MM.1S (cell line): ENCODE measurements around the gene SLC35F3.
"Not testable (repeated sequence)": the region's sequence is repeated elsewhere in the genome, so short reads cannot be mapped to it uniquely, and the experiment has no call there.

Source experiments
- DNase-seq: peaks from one replicate; pipeline ENCODE4 v3.0.0-alpha.2; 2015
- H2AFZ ChIP-seq: fragments of 300-600 bp; sonication (generic); 2 replicates; pipeline ENCODE4 v1.6.0; 2016; ENCODE audit warnings: antibody characterized with exemption, low read length
- H3F3A ChIP-seq: fragments of 300-600 bp; sonication (generic); 2 replicates; pipeline ENCODE4 v1.6.1; 2016; ENCODE audit warnings: mild to moderate bottlenecking, antibody characterized with exemption, low read length, moderate library complexity, mixed read lengths; ENCODE audit not compliant: insufficient read depth
- H3K27ac ChIP-seq: fragments of 300-600 bp; sonication (generic); 2 replicates; pipeline ENCODE4 v1.5.1; 2016; ENCODE audit warnings: mild to moderate bottlenecking, low read length
- H3K27me3 ChIP-seq: fragments of 300-600 bp; sonication (generic); replicated peaks from 2 replicates; pipeline ENCODE4 v1.6.0; 2016; ENCODE audit warnings: low read length; ENCODE audit not compliant: insufficient read depth
- H3K36me3 ChIP-seq: fragments of 300-600 bp; sonication (generic); replicated peaks from 2 replicates; pipeline ENCODE4 v1.6.1; 2016; ENCODE audit warnings: mild to moderate bottlenecking, low read length, mixed read lengths; ENCODE audit not compliant: insufficient read depth
- H3K4me1 ChIP-seq: fragments of 300-600 bp; sonication (generic); 2 replicates; pipeline ENCODE4 v1.6.1; 2016; ENCODE audit warnings: low read length, mixed read lengths
- H3K4me2 ChIP-seq: fragments of 300-600 bp; sonication (generic); 2 replicates; pipeline ENCODE4 v1.6.0; 2016; ENCODE audit warnings: low read depth, low read length
- H3K4me3 ChIP-seq: fragments of 300-600 bp; sonication (generic); 2 replicates; pipeline ENCODE4 v1.5.1; 2016; ENCODE audit warnings: low read length, mixed read lengths
- H3K79me2 ChIP-seq: fragments of 300-600 bp; sonication (generic); 2 replicates; pipeline ENCODE4 v1.6.1; 2016; ENCODE audit warnings: mixed run types, low read length, mixed read lengths
- H3K9ac ChIP-seq: fragments of 300-600 bp; sonication (generic); 2 replicates; pipeline ENCODE4 v1.6.1; 2016; ENCODE audit warnings: low read length, mixed read lengths
- H3K9me2 ChIP-seq: fragments of 300-600 bp; sonication (generic); replicated peaks from 2 replicates; pipeline ENCODE4 v1.6.1; 2016; ENCODE audit warnings: mild to moderate bottlenecking, low read length, mixed read lengths; ENCODE audit not compliant: insufficient read depth
- H3K9me3 ChIP-seq: fragments of 300-600 bp; sonication (generic); replicated peaks from 2 replicates; pipeline ENCODE4 v1.6.1; 2016; ENCODE audit warnings: mild to moderate bottlenecking, low read length, mixed read lengths; ENCODE audit not compliant: insufficient read depth
- H4K20me1 ChIP-seq: fragments of 300-600 bp; sonication (generic); 2 replicates; pipeline ENCODE4 v1.6.1; 2016; ENCODE audit warnings: mild to moderate bottlenecking, low read length, moderate library complexity, mixed read lengths; ENCODE audit not compliant: insufficient read depth
- EZH2 ChIP-seq: fragments of 300-600 bp; sonication (generic); optimal IDR thresholded peaks from 2 replicates; pipeline ENCODE3; 2017; ENCODE audit warnings: low read depth, mild to moderate bottlenecking, antibody characterized with exemption, low read length, mixed read lengths
- EZH2phosphoT487 ChIP-seq: fragments of 300-600 bp; sonication (generic); IDR thresholded peaks from 2 replicates; pipeline ENCODE4 v1.6.1; 2018; ENCODE audit warnings: antibody characterized with exemption, low read length
- TF ChIP-seq, protein P1 (sequence below): fragments of 300-600 bp; sonication (generic); IDR thresholded peaks from 2 replicates; pipeline ENCODE4 v1.5.1; 2016; ENCODE audit warnings: antibody characterized with exemption, low read length, mixed read lengths

Gene SLC35F3

DNA sequence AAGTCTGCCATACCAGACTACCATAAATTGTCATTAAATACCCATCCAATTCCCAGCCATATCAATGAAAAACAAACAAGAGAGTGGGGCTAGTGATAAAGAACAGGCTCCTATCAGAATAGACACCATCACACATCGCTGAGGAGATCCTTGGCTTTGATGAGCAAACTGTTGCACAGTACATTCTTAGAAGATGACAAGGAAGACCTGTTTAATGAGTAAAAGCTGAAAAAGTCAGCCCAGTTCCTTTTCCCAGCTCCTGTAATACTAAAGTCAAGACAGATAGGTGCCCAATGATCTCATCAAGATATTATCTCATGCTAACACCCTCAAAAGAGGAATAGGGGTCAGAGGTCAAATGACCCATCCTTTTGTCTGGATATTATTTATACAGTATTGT, 304.3 kb downstream of the SLC35F3 start:
- DNase-seq = no peak
- TF ChIP-seq, protein P1, sequence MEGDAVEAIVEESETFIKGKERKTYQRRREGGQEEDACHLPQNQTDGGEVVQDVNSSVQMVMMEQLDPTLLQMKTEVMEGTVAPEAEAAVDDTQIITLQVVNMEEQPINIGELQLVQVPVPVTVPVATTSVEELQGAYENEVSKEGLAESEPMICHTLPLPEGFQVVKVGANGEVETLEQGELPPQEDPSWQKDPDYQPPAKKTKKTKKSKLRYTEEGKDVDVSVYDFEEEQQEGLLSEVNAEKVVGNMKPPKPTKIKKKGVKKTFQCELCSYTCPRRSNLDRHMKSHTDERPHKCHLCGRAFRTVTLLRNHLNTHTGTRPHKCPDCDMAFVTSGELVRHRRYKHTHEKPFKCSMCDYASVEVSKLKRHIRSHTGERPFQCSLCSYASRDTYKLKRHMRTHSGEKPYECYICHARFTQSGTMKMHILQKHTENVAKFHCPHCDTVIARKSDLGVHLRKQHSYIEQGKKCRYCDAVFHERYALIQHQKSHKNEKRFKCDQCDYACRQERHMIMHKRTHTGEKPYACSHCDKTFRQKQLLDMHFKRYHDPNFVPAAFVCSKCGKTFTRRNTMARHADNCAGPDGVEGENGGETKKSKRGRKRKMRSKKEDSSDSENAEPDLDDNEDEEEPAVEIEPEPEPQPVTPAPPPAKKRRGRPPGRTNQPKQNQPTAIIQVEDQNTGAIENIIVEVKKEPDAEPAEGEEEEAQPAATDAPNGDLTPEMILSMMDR = no peak
- TF ChIP-seq EZH2phosphoT487 (no peak), EZH2 (no peak)
- H3K4me3 ChIP-seq = no peak overlapping the region
- no peak overlapping the region for H3K27ac ChIP-seq
- H3K36me3 ChIP-seq = no peaks in the 10 kb centered on the region
- no peaks in the 10 kb centered on the region for H4K20me1 ChIP-seq
- H3K4me1 ChIP-seq = no peaks in the 10 kb centered on the region
- no peaks in the 10 kb centered on the region for H3F3A ChIP-seq
- H3K79me2 ChIP-seq = no peaks in the 10 kb centered on the region
- H3K9me3 ChIP-seq = no peaks in the 10 kb centered on the region
- no peak overlapping the region for H2AFZ ChIP-seq
- 0 out of 2 replicates have a peak, but pooled peaks cover 2% of the 10 kb centered on the region for H3K27me3 ChIP-seq
- no peak overlapping the region for H3K9ac ChIP-seq
- H3K4me2 ChIP-seq = no peak overlapping the region
- no peaks in the 10 kb centered on the region for H3K9me2 ChIP-seq

- H3K4me1 ChIP-seq, H4K20me1 ChIP-seq, H3K79me2 ChIP-seq, H3K4me3 ChIP-seq, H3F3A ChIP-seq, H3K36me3 ChIP-seq, H3K9me2 ChIP-seq, H3K27me3 ChIP-seq, H3K9me3 ChIP-seq, H3K27ac ChIP-seq, DNase-seq, H3K4me2 ChIP-seq, H3K9ac ChIP-seq, H2AFZ ChIP-seq: not testable (repeated sequence)
Observed at GRCh38 chr1:234210429-234210828, 306.0 kb downstream of the SLC35F3 start.

- not testable (repeated sequence) for H3K9ac ChIP-seq, H3K9me3 ChIP-seq, H3K9me2 ChIP-seq, DNase-seq, H3K27ac ChIP-seq, H3K4me1 ChIP-seq, H3K4me2 ChIP-seq, H4K20me1 ChIP-seq, H3K79me2 ChIP-seq, H3K36me3 ChIP-seq, H2AFZ ChIP-seq, H3F3A ChIP-seq, H3K4me3 ChIP-seq
- H3K27me3 ChIP-seq = peaks cover 12% of the 10 kb centered on the region; the same call in 1 of the 2 replicates
Observed at GRCh38 chr1:234211855-234212254, 307.4 kb downstream of the SLC35F3 start.

GRCh38 chr1:234212764-234213657, 308.5 kb downstream of the SLC35F3 start:
- Histone ChIP-seq H3K9me3 (no peaks in the 10 kb centered on the region), H2AFZ (no peak overlapping the region), H3K9me2 (no peaks in the 10 kb centered on the region), H3K4me3 (no peak overlapping the region), H3K9ac (no peak overlapping the region), H3K36me3 (no peaks in the 10 kb centered on the region), H3K4me1 (no peaks in the 10 kb centered on the region), H3K4me2 (no peak overlapping the region), H4K20me1 (no peaks in the 10 kb centered on the region), H3K27me3 (peaks cover 12% of the 10 kb centered on the region; the same call in 1 of the 2 replicates), H3K27ac (no peak overlapping the region), H3F3A (no peaks in the 10 kb centered on the region), H3K79me2 (no peaks in the 10 kb centered on the region)
- peak; percentile 39 for DNase-seq
- TF ChIP-seq, protein P1 = peak; percentile 61
- no peak for TF ChIP-seq EZH2
